Measurements from ENCODE around the gene TET3. TPM values are rescaled to one million over a fixed set of nuclear protein-coding genes. Genes with fewer than 3 reads are reported as not detected.

Gene TET3
- total and polyA plus RNA-seq, 9 of the 15 experiments (the other 6 are each of a cell fraction or from before 2014, with no cell fraction given): 0.35 to 16.3 (median 5.5) TPM

- TF ChIP-seq ATF6 (CRISPR knock-in tag; IDR thresholded peaks at IDR 0.05) (no peak), GATA2 (CRISPR knock-in tag; IDR thresholded peaks at IDR 0.05) (peak; percentile 63; the same call in 1 of the 2 replicates), MTA3 (IDR thresholded peaks at IDR 0.05; ENCODE audit: borderline replicate concordance) (0 out of 2 replicates have a peak, but pooled peaks have one; percentile 23), CREB3 (tag; conservative IDR thresholded peaks at IDR 0.05; ENCODE audit: low read depth) (peak; percentile 50; the same call in 1 of the 2 replicates), SIN3A (IDR thresholded peaks at IDR 0.05; ENCODE audit: borderline replicate concordance in 2 of 2, control insufficient read depth in 1 of 2, low read depth in 2 of 2, low read length in 2 of 2) (peak in 1 of 2 experiments; percentile 23; a peak in 1 of 4 replicates), HDAC3 (IDR thresholded peaks at IDR 0.05; ENCODE audit: borderline replicate concordance, partially characterized antibody) (no peak), UBTF (IDR thresholded peaks at IDR 0.05; ENCODE audit: borderline replicate concordance in 1 of 2, low read depth in 2 of 2, low read length in 2 of 2) (peak; percentile 39 to 89; a peak in 3 of 4 replicates), AFF1 (IDR thresholded peaks at IDR 0.05; ENCODE audit: low read depth in 1 of 2, partially characterized antibody in 2 of 2) (no peak), ZNF232 (CRISPR knock-in tag; IDR thresholded peaks at IDR 0.05) (no peak), ATF1 (CRISPR knock-in tag; IDR thresholded peaks at IDR 0.05) (no peak), ATF1 (tag; IDR thresholded peaks at IDR 0.05) (peak; percentile 55), CBFA2T2 (conservative IDR thresholded peaks at IDR 0.05) (peak; percentile 88), ZNF384 (IDR thresholded peaks at IDR 0.05; ENCODE audit: low read depth, low read length) (0 out of 2 replicates have a peak, but pooled peaks have one; percentile 41), SMARCC2 (IDR thresholded peaks at IDR 0.05; ENCODE audit: low read depth) (peak; percentile 67; the same call in 1 of the 2 replicates), ESRRA (IDR thresholded peaks at IDR 0.05; ENCODE audit: borderline replicate concordance, low read depth) (peak; percentile 77)
Measured at GRCh38 chr2:73970850-73971471, 13.7 kb upstream of the TET3 start (continued).

Measured in K562 (cell line).